GM12873 (cell line): ENCODE results near the gene RAMP1.

Experiments used
- CTCF ChIP-seq: IDR thresholded peaks from 2 replicates; pipeline ENCODE4 v1.5.1; 2012; ENCODE audit warnings: low read depth, mild to moderate bottlenecking, moderate library complexity, low read length, control low read depth; ENCODE audit not compliant: insufficient read depth; ENCODE audit errors: missing control alignments

RAMP1 gene

GRCh38 chr2:237859533-237860272, at the start of gene RAMP1:
Gene RAMP1 (plus strand): TSS chr2:237859623. CDS start chr2:237859676, 53 bp downstream.
- TF ChIP-seq CTCF, result no peak

DNA sequence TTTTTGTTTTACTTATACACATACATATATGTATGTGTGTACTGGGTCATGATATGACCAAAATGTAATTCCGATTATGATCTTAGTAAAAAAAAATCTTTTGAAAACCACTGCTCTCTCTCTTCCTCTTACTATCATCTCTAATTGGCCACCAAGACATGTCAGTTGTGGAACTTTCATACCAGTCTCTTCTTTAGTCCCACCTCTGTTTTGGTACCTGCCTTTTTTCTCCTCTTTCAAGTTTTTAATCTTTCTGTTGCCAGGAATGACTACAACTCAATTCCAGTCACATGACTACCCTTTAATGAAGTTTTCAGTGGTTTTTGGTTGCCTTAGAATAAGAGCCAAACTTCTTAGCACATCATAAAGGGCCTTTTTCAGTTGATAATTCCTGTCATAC, 43.8 kb upstream of the RAMP1 start:
- TF ChIP-seq CTCF, result no peak

DNA sequence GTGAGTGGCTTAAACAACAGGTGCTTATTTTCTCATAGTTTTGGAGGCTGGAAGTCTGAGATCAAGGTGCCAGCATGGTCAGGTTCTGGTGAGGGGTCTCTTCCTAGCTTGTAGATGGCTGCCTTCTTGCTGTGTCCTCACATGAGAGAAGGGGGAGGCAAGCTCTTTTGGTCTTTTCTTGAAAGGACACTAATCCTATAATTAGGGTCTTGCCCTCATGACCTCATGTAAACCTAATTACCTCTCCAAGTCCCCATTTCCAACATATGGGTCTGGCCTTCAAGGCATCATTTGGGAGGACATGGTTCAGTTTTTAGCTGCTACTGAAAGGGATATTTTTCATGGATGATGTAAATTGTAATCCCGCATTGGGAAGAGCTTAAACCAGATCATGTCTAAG, 42.9 kb upstream of the RAMP1 start:
- no peak for TF ChIP-seq CTCF

DNA sequence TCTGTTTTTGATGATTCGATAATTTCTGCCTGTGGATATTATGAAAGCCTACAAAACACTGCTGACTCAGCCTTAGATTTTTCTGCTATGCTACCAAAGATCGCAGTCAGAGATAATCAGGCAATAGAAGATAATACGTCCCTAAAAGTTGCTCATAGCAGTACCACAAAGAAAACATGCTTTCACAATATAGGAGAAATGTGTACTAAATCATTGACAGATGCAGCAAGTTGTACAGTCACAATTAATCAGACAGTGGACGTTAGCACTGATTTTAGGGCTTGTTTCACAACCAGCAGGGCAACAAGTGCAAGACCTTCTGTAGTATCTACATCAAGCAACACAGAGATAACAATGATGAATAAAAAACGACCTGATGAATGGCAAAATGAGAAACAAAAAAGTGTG, 41.4 kb upstream of the RAMP1 start:
- TF ChIP-seq CTCF, result no peak

- TF ChIP-seq CTCF, result no peak
These were observed 40.2 kb upstream of the RAMP1 start for GRCh38 chr2:237819231-237819630.

- TF ChIP-seq CTCF, result no peak
These were observed 39.0 kb upstream of the RAMP1 start for GRCh38 chr2:237820421-237820820.

DNA sequence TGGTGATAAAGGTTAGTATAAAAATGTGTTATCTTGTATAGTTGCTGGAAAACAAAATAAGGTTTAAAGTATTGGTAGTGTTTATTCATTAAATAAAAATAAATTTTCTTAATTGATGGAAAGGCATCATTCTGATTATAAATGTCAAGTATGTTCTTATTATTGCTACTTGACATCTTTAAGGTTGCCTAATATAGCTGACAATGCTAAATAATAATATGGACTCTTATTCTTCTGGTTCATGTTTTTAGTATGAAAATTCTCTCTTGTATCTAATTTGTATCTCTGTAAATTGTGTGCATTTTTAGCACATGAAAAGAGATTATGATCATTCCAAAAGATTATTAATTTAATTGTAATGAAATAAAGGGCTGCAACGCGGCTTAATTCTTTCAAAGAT, 35.9 kb upstream of the RAMP1 start:
- no peak for TF ChIP-seq CTCF
